Progenitor cell of endocrine pancreas (in vitro differentiated cells): ENCODE results near the gene ECHS1. TPM values are rescaled to one million over a fixed set of nuclear protein-coding genes. Genes with fewer than 3 reads are reported as not detected.

Experiments
- DNase-seq: peaks from one replicate; pipeline ENCODE4 v3.0.0; 2021; ENCODE audit warnings: low spot score; ENCODE audit not compliant: unreplicated experiment
- H3K27ac Mint-ChIP-seq: 2 replicates; pipeline ENCODE4 v1.8.0; 2021; ENCODE audit warnings: mild to moderate bottlenecking, moderate library complexity, mixed read lengths
- H3K27me3 Mint-ChIP-seq: 2 replicates; pipeline ENCODE4 v1.8.0; 2021; ENCODE audit warnings: mixed read lengths
- H3K36me3 Mint-ChIP-seq: 2 replicates; pipeline ENCODE4 v1.8.0; 2022; ENCODE audit warnings: mixed read lengths; ENCODE audit not compliant: insufficient read depth
- H3K4me1 Mint-ChIP-seq: 2 replicates; pipeline ENCODE4 v1.8.0; 2021; ENCODE audit warnings: low read depth, mixed read lengths
- H3K4me3 Mint-ChIP-seq: 2 replicates; pipeline ENCODE4 v1.8.0; 2021; ENCODE audit warnings: low read depth, mild to moderate bottlenecking, moderate library complexity, mixed read lengths
- H3K9me3 Mint-ChIP-seq: 2 replicates; pipeline ENCODE4 v1.8.0; 2021; ENCODE audit warnings: low read depth, mixed read lengths
- CTCF ChIP-seq: fragments of 200-600 bp; sonication (generic); IDR thresholded peaks from one replicate; pipeline ENCODE4 v1.5.0; 2021; ENCODE audit warnings: antibody characterized with exemption, mild to moderate bottlenecking; ENCODE audit not compliant: unreplicated experiment
- total RNA-seq: library from RNA; stranded (reverse); gene quantifications from 2 replicates; pipeline ENCODE4 v1.2.1, GENCODE V29; 2021

ECHS1 gene
- total RNA-seq, 1 donor from 2014 or later, result 91.4 TPM

- H3K4me3 Mint-ChIP-seq, result no peak overlapping the region
- H3K27ac Mint-ChIP-seq, result no peak overlapping the region
- no peak for DNase-seq
- peaks cover 7% of the 10 kb centered on the region for H3K9me3 Mint-ChIP-seq
- H3K27me3 Mint-ChIP-seq, result no peaks in the 10 kb centered on the region
- no peak for TF ChIP-seq CTCF
- H3K36me3 Mint-ChIP-seq, result peaks cover 40% of the 10 kb centered on the region
- peaks cover 4% of the 10 kb centered on the region for H3K4me1 Mint-ChIP-seq
Observed at GRCh38 chr10:133403359-133403758, 30.2 kb upstream of the ECHS1 start.

GRCh38 chr10:133401981-133402725, 29.0 kb upstream of the ECHS1 start:
- no peak overlapping the region for H3K4me3 Mint-ChIP-seq
- no peak for TF ChIP-seq CTCF
- H3K27me3 Mint-ChIP-seq, result no peaks in the 10 kb centered on the region
- H3K9me3 Mint-ChIP-seq, result no peaks in the 10 kb centered on the region
- H3K36me3 Mint-ChIP-seq, result peaks cover 34% of the 10 kb centered on the region
- DNase-seq, result no peak
- H3K4me1 Mint-ChIP-seq, result peaks cover 4% of the 10 kb centered on the region
- no peak overlapping the region for H3K27ac Mint-ChIP-seq

GRCh38 chr10:133401500-133401899, 28.3 kb upstream of the ECHS1 start:
- Mint-ChIP-seq H3K4me3 (no peak overlapping the region), H3K27me3 (no peaks in the 10 kb centered on the region), H3K4me1 (peaks cover 4% of the 10 kb centered on the region), H3K36me3 (peaks cover 30% of the 10 kb centered on the region), H3K9me3 (no peaks in the 10 kb centered on the region), H3K27ac (no peak overlapping the region)
- DNase-seq, result no peak
- TF ChIP-seq CTCF, result no peak

- no peak overlapping the region for H3K4me3 Mint-ChIP-seq
- DNase-seq, result no peak
- H3K27me3 Mint-ChIP-seq, result no peaks in the 10 kb centered on the region
- no peak for TF ChIP-seq CTCF
- peaks cover 4% of the 10 kb centered on the region for H3K4me1 Mint-ChIP-seq
- peaks cover 25% of the 10 kb centered on the region for H3K36me3 Mint-ChIP-seq
- H3K27ac Mint-ChIP-seq, result no peak overlapping the region
- no peaks in the 10 kb centered on the region for H3K9me3 Mint-ChIP-seq
Observed at GRCh38 chr10:133400624-133401424, 27.7 kb upstream of the ECHS1 start.

GRCh38 chr10:133399123-133399601, 26.0 kb upstream of the ECHS1 start:
- no peak for TF ChIP-seq CTCF
- DNase-seq, result no peak
- Mint-ChIP-seq H3K27me3 (no peaks in the 10 kb centered on the region), H3K27ac (no peak overlapping the region), H3K4me1 (peaks cover 8% of the 10 kb centered on the region), H3K4me3 (no peak overlapping the region), H3K36me3 (peaks cover 12% of the 10 kb centered on the region), H3K9me3 (no peaks in the 10 kb centered on the region)
